ENCODE results near the gene GCK.

GRCh38 chr7:44175730-44176129, 13.5 kb downstream of the GCK start:
- TF ChIP-seq CTCF (IDR thresholded peaks at IDR 0.05) (no peak), POLR2A (IDR thresholded peaks at IDR 0.05) (no peak)

All from Peyer's patch (tissue), 4 donors.